ENCODE results near the gene DLX3.

DLX3 gene

DNA sequence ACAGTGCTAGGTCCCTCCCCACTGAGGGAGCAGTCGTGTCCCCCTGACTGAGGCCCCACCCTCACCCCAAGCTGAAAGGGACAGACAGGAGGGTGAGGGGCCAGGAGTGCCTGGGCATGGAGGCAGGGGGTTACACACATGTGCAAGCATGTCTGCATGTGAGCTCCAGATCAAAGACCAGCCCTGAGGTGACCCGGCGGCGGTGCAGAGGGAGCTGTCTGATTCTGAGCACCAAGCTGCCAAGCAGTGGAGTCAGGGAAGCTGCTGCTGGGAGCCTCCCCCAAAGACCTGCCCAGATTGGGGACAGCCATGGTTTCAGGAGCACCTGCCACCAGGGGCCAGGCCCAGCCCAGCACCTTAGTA lies 5.5 kb downstream of the DLX3 start:
- no peak overlapping the region for H3K27ac Mint-ChIP-seq
- H3K4me1 Mint-ChIP-seq: peaks cover 14% of the 10 kb centered on the region
- H3K36me3 Mint-ChIP-seq: no peaks in the 10 kb centered on the region
- H3K9me3 Mint-ChIP-seq: no peaks in the 10 kb centered on the region
- no peak overlapping the region for H3K4me3 Mint-ChIP-seq
- no peak for ATAC-seq
- H3K27me3 Mint-ChIP-seq: peaks cover 96% of the 10 kb centered on the region

DNA sequence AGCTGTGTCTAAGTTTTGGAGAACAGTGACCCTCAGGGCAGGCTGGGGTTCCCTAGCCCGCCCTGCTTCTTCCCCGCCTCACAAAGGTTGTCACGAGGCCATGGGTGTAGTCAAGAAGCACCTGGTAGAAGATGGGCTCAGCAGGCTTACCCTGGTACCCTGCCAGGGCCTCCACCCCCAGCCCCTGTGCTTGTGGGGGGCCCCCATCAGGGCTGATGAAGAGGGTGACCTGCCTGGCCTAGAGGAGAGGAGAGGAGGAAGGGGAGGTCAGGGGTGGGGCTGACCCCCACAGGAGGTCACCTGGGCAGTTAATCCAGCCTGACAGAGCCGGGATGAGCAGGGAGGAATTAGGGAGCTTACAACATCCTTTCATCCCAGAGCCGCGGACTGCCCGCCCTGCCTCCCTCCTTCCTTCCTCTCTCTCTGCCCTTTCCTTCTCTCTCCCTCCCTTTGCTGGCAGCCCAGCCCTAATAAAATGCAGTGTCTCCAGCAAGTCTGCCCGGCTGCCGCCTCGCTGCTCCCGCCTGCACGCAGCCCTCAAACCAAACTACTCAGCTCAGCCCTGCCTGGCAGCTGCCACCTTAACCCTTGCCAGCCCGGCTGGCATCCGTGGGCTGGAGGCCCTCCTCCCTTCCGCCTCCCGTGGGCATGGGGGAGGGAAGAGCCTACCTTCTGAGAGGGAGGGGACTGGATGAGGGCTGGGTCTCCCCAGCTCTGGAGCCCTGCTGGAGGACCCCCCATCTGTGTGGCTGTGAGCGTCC lies 7.2 kb downstream of the DLX3 start:
- Mint-ChIP-seq H3K9me3 (no peaks in the 10 kb centered on the region), H3K4me3 (no peak overlapping the region), H3K27ac (no peak overlapping the region)

GRCh38 chr17:49987290-49987585 lies 7.8 kb downstream of the DLX3 start:
- Mint-ChIP-seq H3K4me3 (no peak overlapping the region), H3K27ac (no peak overlapping the region), H3K27me3 (peaks cover 89% of the 10 kb centered on the region), H3K36me3 (no peaks in the 10 kb centered on the region), H3K9me3 (no peaks in the 10 kb centered on the region), H3K4me1 (peaks cover 5% of the 10 kb centered on the region)
- ATAC-seq: no peak

More for the DNA sequence above, 7.2 kb downstream of the DLX3 start:
- peaks cover 5% of the 10 kb centered on the region for H3K4me1 Mint-ChIP-seq
- H3K27me3 Mint-ChIP-seq: peaks cover 92% of the 10 kb centered on the region
- no peaks in the 10 kb centered on the region for H3K36me3 Mint-ChIP-seq
- ATAC-seq: no peak

DNA sequence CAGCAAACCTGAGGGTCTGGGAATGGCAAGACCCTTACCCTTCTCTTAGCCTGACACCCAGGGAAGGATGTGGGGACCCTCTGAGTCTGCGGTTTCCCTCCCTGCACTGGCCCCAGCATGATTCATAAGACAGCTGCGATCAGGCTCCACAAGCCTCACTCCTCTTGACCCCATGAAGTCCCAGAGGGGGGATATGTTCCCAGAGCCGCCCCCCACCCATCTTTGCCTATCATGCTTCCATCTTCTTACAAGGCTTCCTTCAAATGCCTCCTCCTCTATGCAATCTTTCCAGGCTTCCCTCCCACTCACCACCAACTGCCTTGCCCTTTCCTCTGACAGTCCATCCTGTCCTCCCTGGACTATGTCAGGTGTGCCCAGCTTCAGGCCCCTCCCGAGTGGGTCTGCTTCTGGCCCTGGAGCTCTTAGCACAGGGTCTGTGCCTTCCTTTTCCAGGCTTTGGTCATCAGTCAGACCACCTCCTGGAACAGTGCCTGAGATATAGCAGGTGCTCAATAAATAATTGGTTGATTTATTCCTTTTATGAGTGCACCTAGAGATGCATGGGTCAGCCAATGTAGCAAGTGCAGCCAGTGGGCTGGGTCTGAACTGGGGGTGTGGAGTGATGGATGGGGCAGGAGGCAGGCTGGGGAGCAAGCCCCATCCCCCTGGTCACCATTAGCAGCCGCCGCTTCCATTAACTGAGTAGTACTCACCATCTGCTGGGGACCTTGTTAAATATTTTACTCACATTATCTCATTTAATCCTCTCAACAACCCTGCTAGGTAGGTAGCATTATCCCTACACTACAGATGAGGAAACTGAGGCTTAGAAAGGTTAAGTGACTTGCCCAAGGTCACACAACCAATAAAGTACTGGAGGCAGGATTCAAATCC lies 8.4 kb downstream of the DLX3 start:
- no peak overlapping the region for H3K27ac Mint-ChIP-seq

DNA sequence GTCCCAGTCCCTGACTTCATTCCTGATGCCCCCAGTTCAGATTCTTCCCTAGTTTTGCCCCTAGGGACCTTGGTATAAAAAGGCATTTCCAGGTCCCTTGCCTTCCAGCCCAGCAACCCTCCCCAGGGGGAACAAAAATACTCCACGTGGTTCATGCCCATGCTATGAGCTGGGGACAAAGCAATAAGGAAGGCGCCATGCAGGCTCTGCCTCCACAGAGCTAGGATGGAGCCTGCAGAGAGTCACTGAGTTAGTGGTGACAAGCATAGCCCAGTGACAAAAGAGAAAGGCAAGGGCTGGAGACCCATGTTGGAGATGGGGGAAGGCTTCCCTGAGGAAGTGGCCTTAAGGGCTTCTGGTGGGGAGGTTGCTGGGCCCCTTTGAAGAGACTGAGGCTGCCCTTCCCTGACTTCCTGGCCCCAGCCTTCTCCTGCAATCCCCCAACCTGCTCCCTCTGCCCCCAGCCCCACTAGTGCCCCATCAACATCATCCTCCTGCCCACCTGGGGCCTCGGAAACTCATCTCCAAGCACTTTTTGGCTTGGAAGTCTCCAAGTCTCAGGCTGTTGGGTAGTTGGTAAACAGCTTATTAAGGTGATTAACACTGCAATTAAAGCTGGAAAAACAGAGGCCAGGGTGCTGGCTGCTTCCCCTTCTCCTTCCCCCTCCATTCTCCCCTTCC lies 9.6 kb downstream of the DLX3 start:
- no peaks in the 10 kb centered on the region for H3K9me3 Mint-ChIP-seq
- H3K27ac Mint-ChIP-seq: no peak overlapping the region
- H3K4me3 Mint-ChIP-seq: no peak overlapping the region
- ATAC-seq: no peak
- peaks cover 5% of the 10 kb centered on the region for H3K4me1 Mint-ChIP-seq
- no peaks in the 10 kb centered on the region for H3K36me3 Mint-ChIP-seq
- H3K27me3 Mint-ChIP-seq: peaks cover 90% of the 10 kb centered on the region

More for the DNA sequence above, 8.4 kb downstream of the DLX3 start:
- Mint-ChIP-seq H3K9me3 (no peaks in the 10 kb centered on the region), H3K4me1 (peaks cover 5% of the 10 kb centered on the region), H3K36me3 (no peaks in the 10 kb centered on the region), H3K27me3 (peaks cover 89% of the 10 kb centered on the region), H3K4me3 (no peak overlapping the region)
- ATAC-seq: no peak

DNA sequence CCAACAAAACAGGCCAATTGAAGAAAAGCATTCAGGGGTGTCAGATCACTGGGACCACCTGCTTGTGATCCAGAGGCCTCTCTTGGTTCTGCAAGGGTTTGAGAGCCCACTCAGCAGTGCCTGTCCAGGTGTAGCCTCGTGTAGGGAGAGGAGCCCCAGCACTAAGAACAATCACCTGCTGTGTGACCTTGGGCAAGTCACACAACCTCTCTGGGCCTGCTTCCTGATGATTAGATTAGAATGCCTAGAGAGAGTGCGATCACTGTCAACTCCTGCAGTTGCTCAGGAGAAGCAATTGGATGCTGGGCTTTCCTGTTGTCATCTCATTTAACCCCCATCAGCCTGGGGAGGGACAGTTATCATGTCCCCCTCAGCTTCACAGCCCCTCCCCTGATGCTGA lies 10.2 kb downstream of the DLX3 start:
- H3K27me3 Mint-ChIP-seq: peaks cover 90% of the 10 kb centered on the region
- no peaks in the 10 kb centered on the region for H3K36me3 Mint-ChIP-seq
- no peak overlapping the region for H3K27ac Mint-ChIP-seq
- H3K4me3 Mint-ChIP-seq: no peak overlapping the region
- no peak for ATAC-seq
- peaks cover 5% of the 10 kb centered on the region for H3K4me1 Mint-ChIP-seq
- no peaks in the 10 kb centered on the region for H3K9me3 Mint-ChIP-seq

- Mint-ChIP-seq H3K4me3 (no peak overlapping the region), H3K36me3 (no peaks in the 10 kb centered on the region), H3K27ac (no peak overlapping the region), H3K27me3 (peaks cover 90% of the 10 kb centered on the region), H3K4me1 (peaks cover 5% of the 10 kb centered on the region), H3K9me3 (no peaks in the 10 kb centered on the region)
- no peak for ATAC-seq
These were observed 10.7 kb downstream of the DLX3 start for GRCh38 chr17:49984283-49984682.

- H3K27me3 Mint-ChIP-seq: peaks cover 89% of the 10 kb centered on the region
- no peak overlapping the region for H3K27ac Mint-ChIP-seq
- no peaks in the 10 kb centered on the region for H3K36me3 Mint-ChIP-seq
- H3K9me3 Mint-ChIP-seq: no peaks in the 10 kb centered on the region
- no peaks in the 10 kb centered on the region for H3K4me1 Mint-ChIP-seq
- ATAC-seq: no peak
- H3K4me3 Mint-ChIP-seq: no peak overlapping the region
These were observed 14.3 kb downstream of the DLX3 start for GRCh38 chr17:49980703-49981197.

DNA sequence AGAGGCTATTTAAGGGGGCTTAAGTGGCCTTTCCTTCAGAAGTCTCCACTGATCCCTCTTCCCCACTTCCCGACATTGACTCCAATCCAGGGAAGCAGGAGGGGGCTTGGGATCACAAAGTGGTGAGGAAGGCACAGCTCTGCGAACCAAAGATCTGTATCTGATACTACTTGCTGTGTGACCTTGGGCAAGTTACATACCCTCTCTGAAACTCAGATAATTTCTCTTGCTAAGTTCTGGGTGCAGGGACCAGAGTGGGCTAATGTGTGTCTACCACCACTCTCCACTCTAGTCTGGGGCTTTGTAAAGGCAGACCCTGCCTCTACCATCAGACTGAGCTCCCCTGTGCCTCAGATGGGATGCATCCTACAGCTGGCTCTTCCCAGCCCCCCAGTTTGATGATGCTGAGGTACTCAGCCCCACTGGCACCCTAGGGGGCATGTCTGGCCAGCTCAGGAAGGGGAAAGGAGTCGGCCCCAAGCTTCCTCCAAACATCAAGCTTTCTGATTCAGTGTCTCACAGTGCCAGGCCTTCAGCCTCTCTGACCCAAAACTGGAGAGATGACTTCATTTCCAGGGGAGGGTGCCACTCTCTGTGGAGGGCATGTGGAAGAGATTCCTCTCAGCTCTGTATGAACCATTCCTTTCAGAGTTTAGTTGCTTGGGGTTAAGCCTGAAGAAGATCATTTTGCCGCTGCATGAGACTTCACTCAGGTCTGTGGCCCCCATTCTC lies 15.1 kb downstream of the DLX3 start:
- H3K4me1 Mint-ChIP-seq: no peaks in the 10 kb centered on the region
- no peak overlapping the region for H3K4me3 Mint-ChIP-seq
- no peak overlapping the region for H3K27ac Mint-ChIP-seq
- H3K36me3 Mint-ChIP-seq: no peaks in the 10 kb centered on the region
- H3K27me3 Mint-ChIP-seq: peaks cover 89% of the 10 kb centered on the region
- no peak for ATAC-seq
- H3K9me3 Mint-ChIP-seq: no peaks in the 10 kb centered on the region

GRCh38 chr17:49978501-49978900 lies 16.5 kb downstream of the DLX3 start:
- H3K4me3 Mint-ChIP-seq: no peak overlapping the region
- H3K36me3 Mint-ChIP-seq: no peaks in the 10 kb centered on the region
- no peak overlapping the region for H3K27ac Mint-ChIP-seq
- ATAC-seq: no peak
- H3K4me1 Mint-ChIP-seq: no peaks in the 10 kb centered on the region
- H3K9me3 Mint-ChIP-seq: no peaks in the 10 kb centered on the region
- peaks cover 90% of the 10 kb centered on the region for H3K27me3 Mint-ChIP-seq

DNA sequence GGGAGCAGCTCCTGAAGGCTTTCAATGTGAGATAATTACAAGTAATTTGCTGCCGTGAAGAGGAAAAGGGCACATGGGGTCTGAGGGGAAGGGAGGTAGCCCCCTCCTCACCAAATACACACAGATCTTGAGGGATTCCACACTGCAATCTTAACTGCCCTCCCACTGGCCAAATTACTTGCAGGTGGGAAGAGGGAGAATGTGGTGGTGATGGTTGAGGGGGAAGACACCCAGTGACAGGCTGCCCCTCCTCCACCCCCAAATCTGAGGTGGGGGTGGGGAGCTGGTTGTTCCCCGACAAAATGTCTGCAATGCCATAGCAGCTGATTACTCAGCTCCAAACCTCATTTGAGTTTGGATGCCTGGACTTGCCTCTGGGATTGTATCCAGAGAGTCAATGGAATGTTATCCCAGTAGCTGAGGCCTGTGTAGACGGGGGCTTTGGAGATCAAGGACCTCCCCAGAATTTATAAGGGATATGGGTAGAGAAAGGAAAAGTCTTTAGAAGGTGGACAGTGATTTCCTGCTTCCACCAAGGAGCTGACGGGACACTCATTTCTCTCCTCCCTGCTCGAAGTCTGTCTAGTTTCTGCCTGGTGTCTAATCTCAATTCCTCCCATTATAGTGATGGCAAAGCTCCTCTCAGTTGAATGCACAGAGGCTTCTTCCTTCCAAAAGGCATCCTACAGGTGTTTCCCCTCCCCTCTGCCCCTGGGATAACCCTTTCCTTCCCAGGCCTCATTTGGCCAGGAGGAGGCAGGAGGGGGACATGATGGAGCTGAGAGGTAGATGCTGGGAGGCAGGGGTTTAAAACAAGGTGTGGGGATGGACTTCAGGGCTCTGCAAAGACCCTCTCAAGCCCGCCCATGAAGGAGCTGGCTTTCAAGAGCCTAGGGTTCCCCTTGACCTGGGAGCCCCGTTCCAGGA lies 17.3 kb downstream of the DLX3 start:
- peaks cover 97% of the 10 kb centered on the region for H3K27me3 Mint-ChIP-seq
- H3K36me3 Mint-ChIP-seq: no peaks in the 10 kb centered on the region
- no peak overlapping the region for H3K27ac Mint-ChIP-seq
- H3K9me3 Mint-ChIP-seq: no peaks in the 10 kb centered on the region
- no peak for ATAC-seq
- H3K4me3 Mint-ChIP-seq: no peak overlapping the region
- peaks cover 2% of the 10 kb centered on the region for H3K4me1 Mint-ChIP-seq

DNA sequence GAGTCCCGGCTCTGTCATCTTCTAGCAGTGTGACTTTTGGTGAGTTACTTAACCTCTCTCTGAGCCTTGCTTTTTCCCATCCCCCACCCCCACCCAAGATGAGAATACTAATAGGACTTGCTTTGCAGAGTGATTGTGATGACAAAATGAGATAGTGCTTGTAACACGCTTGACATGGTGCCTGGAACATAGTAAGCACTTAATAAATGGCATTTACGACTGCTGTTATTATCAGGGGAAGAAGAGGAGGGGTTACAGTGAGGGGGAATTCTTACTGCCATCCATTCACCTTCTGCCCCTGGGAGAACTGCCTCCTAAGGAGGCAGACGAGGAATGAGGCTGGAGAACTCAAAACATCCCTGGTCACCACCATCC lies 18.2 kb downstream of the DLX3 start:
- Mint-ChIP-seq H3K27me3 (peaks cover 99% of the 10 kb centered on the region), H3K27ac (no peak overlapping the region), H3K36me3 (no peaks in the 10 kb centered on the region), H3K9me3 (no peaks in the 10 kb centered on the region), H3K4me3 (no peak overlapping the region), H3K4me1 (peaks cover 8% of the 10 kb centered on the region)
- no peak for ATAC-seq

- H3K27me3 Mint-ChIP-seq: peaks cover 99% of the 10 kb centered on the region
- no peak overlapping the region for H3K27ac Mint-ChIP-seq
- H3K4me1 Mint-ChIP-seq: peaks cover 14% of the 10 kb centered on the region
- H3K4me3 Mint-ChIP-seq: no peak overlapping the region
- H3K9me3 Mint-ChIP-seq: no peaks in the 10 kb centered on the region
- ATAC-seq: no peak
- no peaks in the 10 kb centered on the region for H3K36me3 Mint-ChIP-seq
These were observed 18.7 kb downstream of the DLX3 start for GRCh38 chr17:49976163-49976827.

DNA sequence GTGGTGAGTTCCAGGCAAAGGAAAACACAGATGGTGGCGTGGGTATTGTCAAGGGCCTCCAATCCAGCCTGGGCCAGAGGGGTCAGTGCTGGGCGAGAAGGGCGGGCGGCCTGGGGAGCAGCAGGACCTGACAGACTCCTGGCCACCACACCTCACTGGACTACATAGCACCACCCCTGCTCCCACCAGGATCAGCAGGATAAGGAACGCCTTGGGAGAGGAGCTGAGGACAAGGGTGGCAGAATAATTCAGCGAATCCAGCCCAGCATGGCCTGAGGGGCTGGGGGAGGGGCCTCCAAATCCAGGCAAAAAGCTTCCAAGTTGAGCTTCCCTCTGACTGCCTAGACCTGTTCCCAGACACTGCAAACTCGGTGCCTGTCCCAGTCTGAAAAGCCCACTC lies 19.5 kb downstream of the DLX3 start:
- no peak overlapping the region for H3K4me3 Mint-ChIP-seq
- H3K27me3 Mint-ChIP-seq: peaks cover 99% of the 10 kb centered on the region
- no peaks in the 10 kb centered on the region for H3K9me3 Mint-ChIP-seq
- no peaks in the 10 kb centered on the region for H3K36me3 Mint-ChIP-seq
- H3K4me1 Mint-ChIP-seq: peaks cover 20% of the 10 kb centered on the region
- no peak overlapping the region for H3K27ac Mint-ChIP-seq
- no peak for ATAC-seq
